Raji (cell line): ENCODE results near the gene LPP.

ENCODE experiments used
- POLR2A ChIP-seq: IDR thresholded peaks from 2 replicates; pipeline ENCODE4 v1.6.1; 2011; ENCODE audit warnings: low read depth, low read length, control low read depth; ENCODE audit not compliant: insufficient read depth

Gene LPP

DNA sequence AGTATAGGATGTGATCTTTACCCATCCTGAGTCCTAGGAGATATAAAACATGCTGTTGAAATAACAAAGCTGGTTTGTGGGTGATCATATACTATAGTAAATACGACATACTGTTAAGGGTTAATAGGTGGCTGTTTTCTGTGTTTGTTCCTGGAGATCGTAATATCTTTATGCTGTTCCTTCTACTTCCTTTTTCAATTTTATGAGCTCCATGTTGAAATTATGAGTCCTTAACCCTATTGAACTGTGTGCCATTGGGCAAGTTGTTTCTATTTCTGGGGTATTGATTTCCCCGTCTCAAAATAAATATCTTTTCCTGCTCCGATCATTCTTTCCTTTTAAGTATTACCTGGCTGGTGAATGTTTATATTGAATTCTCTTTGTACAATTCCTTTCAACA, 115.1 kb downstream of the LPP start:
- no peak for TF ChIP-seq POLR2A

DNA sequence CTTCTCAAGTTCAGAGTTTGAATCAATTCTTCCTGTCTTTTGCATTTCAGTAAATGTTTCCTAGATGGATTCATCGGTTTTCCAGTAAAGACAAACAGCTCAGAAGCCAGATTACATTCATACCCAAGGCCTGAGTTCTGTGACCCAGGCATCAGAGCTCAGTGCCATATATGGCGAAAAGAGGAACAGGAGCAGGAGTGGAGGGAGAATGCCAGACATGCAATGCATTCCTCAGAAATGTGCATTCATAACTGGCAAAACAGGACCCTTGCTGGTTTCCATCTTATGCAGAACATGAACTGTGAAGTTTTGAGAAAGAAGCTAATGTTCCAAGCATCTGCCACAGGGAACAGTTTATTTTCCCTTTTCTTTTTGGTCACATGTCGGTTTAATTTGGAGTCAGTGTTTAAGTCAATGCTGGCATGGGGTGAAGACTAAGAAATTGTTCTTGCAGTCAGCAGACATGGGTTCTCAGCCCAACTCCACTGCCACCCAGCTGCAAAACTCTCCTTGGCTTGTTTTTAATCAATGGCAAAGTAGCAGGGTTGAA, 116.5 kb downstream of the LPP start:
- TF ChIP-seq POLR2A, result no peak

DNA sequence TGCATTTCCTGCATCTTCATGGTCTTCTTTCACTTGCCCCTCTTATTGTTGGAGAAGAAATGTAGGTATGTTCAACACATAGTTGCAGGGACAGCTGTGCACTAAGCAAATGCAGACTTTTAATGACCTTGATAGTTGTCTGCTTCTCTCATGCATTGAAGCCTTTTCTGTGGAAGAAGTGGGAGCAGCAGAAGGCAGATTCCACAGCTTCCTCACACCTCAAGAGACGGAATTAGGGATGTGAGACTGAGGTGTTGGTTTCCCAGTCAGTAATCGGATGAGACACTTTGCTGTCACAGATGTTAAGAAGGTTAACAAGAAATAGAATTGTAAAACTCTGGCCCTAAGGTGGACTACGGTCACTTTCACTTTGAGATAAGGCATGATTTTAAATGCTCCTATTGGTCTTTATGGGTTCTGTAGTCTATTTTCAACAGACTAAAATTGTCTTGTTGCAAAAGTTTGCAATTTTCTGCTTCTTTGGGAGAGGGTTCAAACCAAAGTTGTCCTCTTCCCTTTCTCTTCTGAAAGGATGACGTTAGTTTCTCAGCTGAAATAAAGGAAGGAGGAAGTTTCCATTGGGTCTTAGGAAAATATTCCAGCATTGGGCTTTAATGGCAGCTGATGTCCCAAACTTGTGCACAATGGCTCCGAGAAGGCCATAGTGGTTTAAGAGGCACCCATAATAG, 117.4 kb downstream of the LPP start:
- no peak for TF ChIP-seq POLR2A

DNA sequence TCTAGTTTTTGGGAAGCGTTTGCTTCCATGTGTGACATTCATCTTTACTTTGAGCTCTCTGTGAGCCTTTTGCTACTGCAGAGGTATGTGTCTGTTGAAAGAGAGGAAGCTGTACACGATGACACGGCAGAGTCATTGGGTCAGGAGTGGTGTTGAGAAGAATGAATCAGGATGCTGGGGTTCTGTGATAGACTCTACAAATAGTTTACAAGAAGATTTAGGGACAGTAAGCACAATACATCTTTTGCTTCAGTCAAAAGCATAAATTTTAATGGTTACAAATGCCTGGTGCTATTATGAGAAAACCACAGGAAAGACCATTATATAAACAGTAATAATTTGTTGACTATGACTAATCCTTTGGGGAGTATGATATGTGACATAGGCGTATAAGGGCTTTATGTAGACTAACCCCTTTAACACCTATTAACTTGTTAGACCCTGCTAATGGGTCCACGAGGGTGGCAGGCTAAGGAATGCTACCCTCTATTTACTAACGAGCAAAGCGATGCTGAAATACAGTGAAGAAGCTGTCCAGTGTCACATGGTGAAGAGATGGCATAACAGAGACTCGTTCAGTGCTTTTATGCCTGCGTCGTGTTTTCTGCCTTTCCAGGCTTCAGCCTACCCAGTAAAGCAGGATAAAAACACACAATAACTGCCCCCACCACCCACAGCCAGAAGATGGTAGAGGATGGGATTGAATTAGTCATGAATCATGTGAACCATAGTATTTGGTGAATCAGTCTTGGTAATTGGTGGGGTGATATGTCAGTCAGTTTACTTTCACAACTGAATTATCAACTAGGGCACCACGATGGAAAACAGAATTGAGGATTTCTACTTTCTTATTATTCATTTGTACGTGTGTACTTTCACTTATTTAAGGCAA, 118.8 kb downstream of the LPP start:
- TF ChIP-seq POLR2A, result no peak

DNA sequence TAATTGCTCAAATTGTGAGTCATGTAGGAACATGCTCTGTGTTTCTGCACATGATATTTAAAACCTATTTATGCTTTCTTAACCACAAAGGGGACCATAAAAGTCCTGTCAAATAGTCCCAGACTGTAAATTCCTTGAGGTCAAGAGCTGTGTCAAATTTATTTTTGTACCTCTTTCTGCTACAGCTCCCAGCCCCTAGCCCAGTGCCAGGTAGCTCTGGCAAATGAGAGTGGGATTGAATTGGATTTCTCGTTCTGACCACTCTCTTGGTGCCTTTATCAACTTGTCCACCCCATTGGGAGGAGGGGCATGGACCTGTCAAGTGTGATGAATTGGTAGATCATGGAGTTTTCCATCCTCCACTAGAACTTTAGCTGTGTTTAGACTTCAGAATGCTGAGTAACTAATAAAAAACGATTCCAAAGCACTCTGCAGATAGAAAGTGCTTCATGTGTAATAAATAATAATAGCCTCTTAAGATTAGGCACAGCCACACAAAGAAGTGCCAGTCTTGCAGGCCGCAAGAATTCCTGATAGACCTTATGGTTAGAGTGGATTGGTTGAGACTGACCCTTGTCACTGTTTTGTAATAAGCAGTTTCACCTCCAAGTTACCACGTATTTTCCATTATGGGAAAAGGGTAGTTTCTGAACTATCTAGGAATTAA, 120.4 kb downstream of the LPP start:
- TF ChIP-seq POLR2A, result no peak

DNA sequence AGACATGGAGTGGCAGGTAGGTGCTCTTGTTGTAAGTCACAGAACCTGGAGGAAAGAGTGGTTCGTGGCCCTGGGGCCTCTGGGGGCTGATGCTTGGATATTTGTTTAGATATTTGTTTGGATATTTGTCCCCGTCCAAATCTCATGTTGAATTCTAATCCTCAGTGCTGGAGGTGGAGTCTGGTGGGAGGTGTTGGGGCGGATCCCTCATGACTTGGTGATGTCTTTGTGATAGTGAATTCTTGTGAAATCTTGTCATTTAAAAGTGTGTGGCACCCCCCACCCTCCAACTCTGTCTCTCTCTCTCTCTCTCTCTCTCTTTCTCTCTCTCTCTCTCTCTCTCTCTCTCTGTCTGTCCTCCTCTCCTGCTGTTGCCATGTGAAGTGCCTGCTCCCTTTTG, 122.4 kb downstream of the LPP start:
- no peak for TF ChIP-seq POLR2A

DNA sequence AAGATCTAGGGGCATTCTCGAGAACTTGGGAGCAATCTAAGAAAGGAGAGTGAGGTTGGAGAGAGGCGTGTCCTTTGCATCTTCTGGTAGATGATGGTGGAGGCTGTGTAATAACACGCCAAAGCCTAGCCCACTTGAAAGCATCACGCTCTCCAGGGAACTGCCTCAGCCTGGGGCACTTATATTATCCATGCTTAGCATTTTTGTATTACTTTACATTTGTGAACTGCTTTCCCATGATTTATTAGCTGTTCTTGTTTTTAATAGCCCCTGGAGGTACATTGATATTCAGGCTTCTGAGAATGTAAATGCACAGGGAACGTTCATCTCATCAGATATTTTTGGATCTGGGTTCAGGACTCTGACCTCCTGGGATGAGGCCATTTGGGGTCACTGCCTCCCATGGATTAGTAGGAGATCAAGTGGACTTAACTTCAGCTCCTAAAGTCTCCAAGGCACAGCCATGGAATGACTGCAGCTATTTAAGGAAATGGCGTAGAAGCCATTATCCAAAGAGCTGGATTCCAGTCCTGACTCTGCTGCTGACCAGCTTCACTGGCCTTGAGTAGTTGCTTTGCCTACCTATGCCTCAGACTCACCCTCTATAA, 124.9 kb downstream of the LPP start:
- TF ChIP-seq POLR2A, result no peak

DNA sequence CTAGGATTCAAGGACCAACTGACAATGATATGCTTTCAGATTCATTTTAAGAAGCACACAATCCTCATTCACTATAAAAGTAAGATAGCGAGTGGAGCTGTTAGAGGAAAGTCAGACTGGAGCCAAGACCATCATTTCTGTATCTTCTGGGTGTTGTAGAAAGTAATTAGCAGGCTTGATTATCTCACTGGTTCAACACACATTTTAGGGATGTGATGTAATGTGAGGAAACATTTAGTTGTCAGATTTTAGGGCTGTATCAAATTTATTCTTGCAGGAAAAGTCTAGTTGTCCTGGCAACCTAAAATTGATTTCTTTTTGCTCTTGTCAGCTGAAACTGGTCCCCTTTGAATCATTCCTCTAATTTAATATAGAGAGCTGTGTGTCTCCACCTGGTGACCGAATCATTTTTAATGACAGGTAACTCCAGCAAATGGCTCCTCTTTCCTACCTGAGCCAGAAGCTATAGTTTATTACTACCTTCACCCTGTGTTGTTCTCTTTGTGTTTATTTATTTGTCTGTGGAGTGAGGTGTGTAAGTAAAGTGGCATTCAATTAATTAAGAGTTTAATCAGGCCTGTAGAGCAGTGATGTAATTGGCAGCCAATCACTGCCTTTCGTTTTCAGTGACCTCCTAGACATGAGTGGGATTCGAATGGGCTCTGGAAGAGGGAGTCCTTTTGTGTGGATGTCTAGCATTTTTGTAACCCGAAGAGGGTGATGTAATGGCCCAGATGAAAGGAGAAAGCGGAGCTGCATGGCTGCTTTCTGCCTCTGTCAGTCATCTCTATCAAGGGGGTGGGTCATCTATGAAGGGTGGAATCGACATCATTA, 125.8 kb downstream of the LPP start:
- TF ChIP-seq POLR2A, result no peak

DNA sequence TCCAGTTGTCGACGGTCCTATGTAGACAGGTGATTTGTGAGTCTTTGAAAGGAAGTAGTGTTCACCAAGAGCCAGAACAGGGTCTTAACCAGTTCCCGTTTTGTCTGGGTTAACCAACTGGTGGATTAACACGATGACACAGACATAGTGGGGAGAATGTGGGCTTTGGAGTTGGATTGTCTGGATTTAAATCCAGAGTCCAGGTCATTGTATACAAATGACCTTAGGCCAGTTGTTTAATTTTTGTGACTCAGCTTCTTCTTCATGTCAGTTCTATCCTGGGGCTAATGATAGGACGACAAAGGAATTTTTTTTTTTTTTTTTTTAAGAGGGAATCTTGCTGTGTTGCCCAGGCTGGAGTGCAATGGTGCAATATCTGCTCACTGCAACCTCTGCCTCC, 126.7 kb downstream of the LPP start:
- no peak for TF ChIP-seq POLR2A

DNA sequence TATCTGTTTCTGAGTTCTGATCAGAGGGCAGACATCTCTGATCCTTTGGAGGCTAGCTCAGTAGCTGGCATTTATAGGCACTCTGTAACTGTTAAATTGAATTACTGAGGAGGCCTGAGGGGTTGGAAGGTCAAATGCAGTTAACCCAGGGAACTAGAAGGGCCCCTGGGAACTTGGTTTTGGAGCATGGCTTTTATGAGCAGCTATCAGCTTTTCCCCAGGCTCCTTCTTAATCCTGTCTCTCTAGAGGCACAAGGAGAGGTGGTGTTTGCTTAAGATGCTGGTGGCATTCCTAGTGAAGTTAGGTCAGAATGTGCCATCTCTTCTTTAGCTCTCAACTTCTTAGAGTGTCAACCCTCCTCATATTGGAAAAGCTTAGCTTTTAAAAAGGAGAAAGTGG, 128.9 kb downstream of the LPP start:
- TF ChIP-seq POLR2A, result no peak

DNA sequence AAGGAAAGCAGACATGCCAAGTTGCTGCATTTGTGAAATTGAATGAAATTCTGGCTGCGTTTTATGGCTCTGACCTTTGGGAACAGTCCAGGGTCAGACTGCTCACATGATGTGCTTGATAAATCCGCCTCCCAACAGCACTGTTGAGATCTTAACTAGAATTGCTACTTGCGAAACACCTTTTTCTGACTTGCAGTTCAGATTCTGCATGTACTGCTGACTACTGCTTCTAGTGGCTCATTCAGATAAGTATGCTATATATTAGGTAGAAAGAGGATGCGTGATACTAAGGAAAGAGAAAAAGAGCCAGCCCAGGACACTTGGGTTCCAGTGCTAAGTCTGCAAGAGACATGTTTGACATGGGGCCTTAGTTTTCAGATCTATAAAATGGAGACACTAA, 129.4 kb downstream of the LPP start:
- no peak for TF ChIP-seq POLR2A

DNA sequence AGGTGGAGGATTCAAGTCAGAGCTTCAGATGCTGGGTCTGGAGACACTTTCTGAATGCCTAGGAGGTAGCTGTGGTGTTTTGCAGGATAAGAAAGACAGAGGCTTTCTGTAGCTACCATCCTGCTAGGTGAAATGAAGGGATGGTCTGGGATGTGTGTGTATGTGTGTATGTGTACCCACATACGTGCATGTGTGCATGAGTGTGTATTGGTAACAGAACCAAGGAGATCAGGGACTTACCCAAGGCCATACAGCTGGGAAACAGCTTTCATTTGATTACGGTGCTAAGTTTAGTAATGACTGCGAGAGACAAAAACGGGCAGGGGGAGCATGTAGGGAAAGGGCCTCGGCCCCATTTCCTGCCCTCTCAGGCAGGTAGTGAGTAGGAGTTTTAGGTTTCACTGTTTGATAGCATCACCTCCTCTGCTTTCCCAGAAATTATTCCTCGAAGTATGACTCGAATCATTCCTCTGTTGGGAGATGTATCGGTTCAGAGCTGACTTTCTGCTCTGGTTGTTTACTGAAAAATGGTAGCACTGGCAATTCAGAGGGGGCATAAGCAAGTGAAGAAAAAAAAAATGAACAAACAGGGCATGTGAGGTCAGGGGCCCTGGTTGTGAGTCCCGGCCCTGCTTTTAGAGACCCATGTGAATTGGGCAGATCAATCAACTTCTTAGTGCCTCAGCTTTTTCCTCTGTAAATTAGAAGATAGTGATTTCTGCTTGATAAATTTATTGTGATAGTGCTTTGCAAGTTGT, 130.7 kb downstream of the LPP start:
- TF ChIP-seq POLR2A, result no peak

DNA sequence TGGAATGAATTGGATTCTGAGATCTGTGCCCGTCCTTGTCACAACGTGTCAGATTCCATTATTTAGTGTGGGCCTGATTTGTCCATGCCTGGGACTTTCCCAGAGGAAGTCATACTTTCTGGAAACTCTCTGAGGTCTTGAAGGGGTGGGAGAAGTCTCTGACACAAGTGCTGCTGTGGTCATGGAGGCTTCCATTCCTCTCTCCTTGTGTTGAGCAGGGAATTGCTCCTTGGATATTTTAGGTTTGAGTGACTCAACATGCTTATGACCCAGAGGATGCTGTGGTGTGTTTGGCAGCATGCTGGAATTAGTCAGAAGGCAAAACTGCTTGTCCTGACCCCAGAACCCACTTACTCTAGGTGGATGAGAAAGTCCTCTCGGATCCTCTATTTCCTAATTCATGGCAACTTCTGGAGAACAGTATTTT, 132.1 kb downstream of the LPP start:
- no peak for TF ChIP-seq POLR2A

DNA sequence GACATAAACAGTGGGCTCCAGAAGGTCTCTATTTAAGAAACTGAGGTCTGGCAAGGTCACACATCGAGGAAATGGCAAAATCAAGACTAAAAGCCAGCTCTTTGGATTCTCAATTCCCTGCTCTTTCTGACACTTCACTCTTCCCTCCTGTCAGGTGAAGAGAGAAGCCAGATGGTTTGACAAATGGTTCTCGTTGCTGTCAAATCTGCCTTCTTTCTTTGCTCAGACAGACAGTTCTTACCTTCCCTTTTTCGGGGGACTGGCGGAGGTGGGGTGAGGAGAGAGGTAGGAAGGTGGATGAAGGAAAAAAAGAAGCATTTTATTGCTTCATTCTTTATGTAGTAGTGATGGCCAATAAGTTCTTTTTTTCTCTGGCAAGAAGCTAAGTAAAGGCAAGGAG, 133.4 kb downstream of the LPP start:
- no peak for TF ChIP-seq POLR2A
